K562 (cell line): ENCODE data around the gene CXCR5. TPM values are rescaled to one million over a fixed set of nuclear protein-coding genes. Genes with fewer than 3 reads are reported as not detected.

Experiments used
- ATF6 ChIP-seq: sonication (generic); formaldehyde crosslinking; IDR thresholded peaks from 2 replicates; pipeline ENCODE4 v1.4.0; 2020; ENCODE audit warnings: mild to moderate bottlenecking, missing genetic modification reagents
- KDM2B ChIP-seq: fragments of 250-450 bp; sonication (Bioruptor Pico); IDR thresholded peaks from 2 replicates; pipeline ENCODE4 v1.8.0; 2021; ENCODE audit warnings: mild to moderate bottlenecking, moderate library complexity
- MEF2A ChIP-seq: IDR thresholded peaks from 2 replicates; pipeline ENCODE4 v1.6.1; 2011; ENCODE audit warnings: low read depth, mild to moderate bottlenecking, low read length, moderate library complexity; ENCODE audit not compliant: control insufficient read depth
- MGA ChIP-seq: fragments of 450-650 bp; IDR thresholded peaks from 2 replicates; pipeline ENCODE4 v1.6.1; 2016; ENCODE audit warnings: mild to moderate bottlenecking, moderate library complexity
- MNT ChIP-seq, 2 experiments: fragments of 450-650 bp; conservative IDR thresholded peaks; 2 replicates each; pipeline ENCODE4 v1.6.1; 2017; ENCODE audit warnings: mild to moderate bottlenecking in 2 of 2, moderate library complexity in 2 of 2
- MXI1 ChIP-seq: IDR thresholded peaks from 2 replicates; pipeline ENCODE4 v1.6.1; 2011; ENCODE audit warnings: low read depth, mild to moderate bottlenecking, improper control_type of control experiment, low read length
- ZBTB7A ChIP-seq: IDR thresholded peaks from 2 replicates; pipeline ENCODE4 v1.6.1; 2011; ENCODE audit warnings: low read depth, mild to moderate bottlenecking, low read length, moderate library complexity, borderline replicate concordance; ENCODE audit not compliant: control insufficient read depth
- ZNF449 ChIP-seq: fragments of 250-450 bp; sonication (Bioruptor Pico); IDR thresholded peaks from 2 replicates; pipeline ENCODE4 v1.8.0; 2022; ENCODE audit warnings: moderate library complexity, mild to moderate bottlenecking, inconsistent platforms
- ZSCAN32 ChIP-seq: fragments of 450-650 bp; formaldehyde crosslinking; IDR thresholded peaks from 2 replicates; pipeline ENCODE4 v1.4.0; 2020; ENCODE audit warnings: mild to moderate bottlenecking, moderate library complexity
- polyA plus RNA-seq, 8 experiments: library from polyadenylated mRNA; depleted of rRNA in 4 of 8; stranded (reverse) in 5 of 8; unstranded in 3 of 8; fragments of >200 nt; fragmentation: Nextera tagmentation in 2 of 8; fragmentation: Illumina TruSeq in 1 of 8; extraction: Ambion mirVana in 2 of 8; extraction: Trizol in 1 of 8; gene quantifications; 2 replicates each; pipeline versions ENCODE4 v1.2.1 to v1.2.3, GENCODE V29; 2011 to 2014; ENCODE audit warnings: inconsistent platforms in 1 of 8, missing spikeins in 1 of 8
- total RNA-seq, 7 experiments: library from RNA; depleted of rRNA in 6 of 7; stranded (reverse); fragments of >200 nt in 6 of 7; fragmentation: Illumina TruSeq in 2 of 7; extraction: Trizol in 2 of 7; gene quantifications; 2 replicates each; pipeline versions ENCODE4 v1.2.1 to v1.2.3, GENCODE V29; 2011 to 2021; ENCODE audit warnings: low replicate concordance in 1 of 7

The CXCR5 gene
- total and polyA plus RNA-seq, 9 of the 15 experiments (the other 6 are each of a cell fraction or from before 2014, with no cell fraction given): 0.03 to 0.06 TPM; not detected in 7

GRCh38 chr11:118911880-118912741 lies 28.4 kb downstream of the CXCR5 start (continued):
- 0 out of 4 replicates have a peak, but pooled peaks of 1 of the 2 experiments have one; percentile 22 for TF ChIP-seq MNT (conservative IDR thresholded peaks at IDR 0.05)
- no peak for TF ChIP-seq ATF6
- no peak for TF ChIP-seq KDM2B (CRISPR knock-in tag)
- TF ChIP-seq ZSCAN32 (CRISPR knock-in tag): no peak
- TF ChIP-seq MXI1: no peak
- no peak; the same call in 1 of the 2 replicates for TF ChIP-seq MGA
- no peak for TF ChIP-seq ZNF449
- TF ChIP-seq MEF2A: no peak
- TF ChIP-seq ZBTB7A: peak; percentile 97
